NCI-H2227 (cell line): Measurements from ENCODE around the gene KNDC1.

Experiments used
- DNase-seq: peaks from one replicate; lab custom pipeline; 2025; ENCODE audit not compliant: unreplicated experiment; lab: John Stamatoyannopoulos, UW

KNDC1 gene

GRCh38 chr10:133237588-133238465 is 77.8 kb downstream of the KNDC1 start, which contains the start of gene VENTX:
Gene VENTX (plus strand): TSS chr10:133237855. CDS start chr10:133237915, 60 bp downstream.
- DNase-seq: no peak

- no peak for DNase-seq
Observed at GRCh38 chr10:133238466-133238804, 78.4 kb downstream of the KNDC1 start.

- DNase-seq: no peak
Observed at GRCh38 chr10:133239990-133240389, 80.0 kb downstream of the KNDC1 start.

DNA sequence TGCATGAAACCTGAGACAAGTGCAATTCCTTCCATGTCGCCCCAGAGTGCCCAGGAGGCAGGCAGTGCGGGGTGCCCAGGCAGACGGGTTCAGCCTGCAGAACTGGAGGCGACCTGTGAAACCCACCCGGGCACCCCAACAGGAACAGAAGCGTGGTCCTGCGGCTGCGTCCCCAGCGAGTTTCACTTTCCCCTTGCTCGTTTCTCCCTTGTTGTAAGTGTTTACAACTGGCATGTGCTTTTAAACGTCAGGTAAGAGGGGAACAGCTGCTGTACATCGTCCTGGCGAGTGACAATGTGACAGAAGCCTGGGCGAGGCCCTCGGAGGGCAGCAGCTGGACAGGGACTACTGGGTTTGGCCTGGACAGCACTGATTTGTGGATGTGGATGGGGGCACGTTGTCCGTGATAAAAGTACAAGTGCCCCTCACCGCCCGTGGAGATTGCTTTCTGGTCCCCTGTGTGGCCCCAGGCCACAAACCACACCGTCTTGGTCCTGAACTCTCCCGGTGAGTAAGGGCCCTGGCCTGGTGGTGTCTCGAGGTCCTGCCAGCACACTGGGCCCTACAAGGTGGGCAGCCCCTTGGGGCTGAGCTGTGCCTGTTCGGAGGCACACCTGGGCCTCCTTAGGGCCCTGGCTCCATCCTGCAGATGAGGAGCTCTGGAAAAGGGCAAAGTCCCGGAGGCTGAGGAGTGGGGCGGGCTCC is 81.6 kb downstream of the KNDC1 start:
- no peak for DNase-seq

DNA sequence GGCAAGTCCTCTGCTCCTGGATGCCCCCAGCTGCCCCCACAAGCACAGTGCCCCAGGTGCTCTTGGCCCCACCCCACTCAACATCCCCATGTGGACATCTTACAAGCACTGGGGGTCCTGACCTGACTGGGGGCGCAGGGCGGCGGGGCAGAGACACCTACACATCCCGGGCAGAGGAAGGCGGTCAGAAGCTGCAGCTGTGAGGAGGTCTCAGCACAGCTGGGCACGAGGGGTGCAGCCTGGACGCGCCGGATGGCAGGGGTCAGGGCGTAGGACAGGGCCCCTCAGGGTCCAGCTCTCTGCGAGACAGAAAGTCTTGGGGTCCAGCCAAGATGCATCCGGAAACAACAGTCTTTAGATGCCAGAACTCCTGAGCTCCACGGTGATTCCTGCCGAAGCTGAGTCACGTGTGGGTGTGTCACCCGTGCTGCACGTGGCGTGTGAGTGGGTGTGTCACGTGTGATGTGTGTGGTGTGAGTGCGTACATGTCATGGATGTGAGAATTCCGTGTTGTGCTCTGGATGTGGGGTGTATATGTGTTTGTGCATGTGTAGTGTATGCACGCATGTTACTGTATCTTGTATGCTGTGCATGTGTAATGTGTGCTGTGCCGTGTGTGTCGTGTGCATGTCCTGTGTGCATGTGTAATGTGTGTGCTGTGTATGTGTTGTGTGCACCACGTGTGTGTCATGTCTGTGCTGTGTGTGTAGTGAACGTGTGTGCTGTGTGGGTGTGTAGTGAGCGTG is 82.8 kb downstream of the KNDC1 start:
- DNase-seq: no peak

DNA sequence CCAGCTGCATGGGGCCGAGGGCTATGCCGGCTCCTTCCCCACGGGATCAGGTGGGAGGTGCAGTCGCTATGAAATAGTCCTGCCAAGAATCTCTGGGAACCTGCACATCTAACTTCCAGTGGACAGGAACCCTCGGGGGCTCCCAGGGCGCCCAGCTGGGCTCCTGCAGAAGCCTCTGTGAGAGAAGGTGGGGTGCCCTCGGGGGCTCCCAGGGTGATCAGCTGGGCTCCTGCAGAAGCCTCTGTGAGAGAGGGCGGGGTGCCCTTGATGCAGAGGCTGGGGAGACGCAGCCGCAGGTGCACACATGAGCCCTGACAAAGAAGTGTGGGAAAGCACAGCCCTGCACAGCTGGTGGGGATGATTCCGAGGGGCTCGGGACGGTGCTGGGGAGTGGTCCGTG is 83.6 kb downstream of the KNDC1 start:
- no peak for DNase-seq

DNA sequence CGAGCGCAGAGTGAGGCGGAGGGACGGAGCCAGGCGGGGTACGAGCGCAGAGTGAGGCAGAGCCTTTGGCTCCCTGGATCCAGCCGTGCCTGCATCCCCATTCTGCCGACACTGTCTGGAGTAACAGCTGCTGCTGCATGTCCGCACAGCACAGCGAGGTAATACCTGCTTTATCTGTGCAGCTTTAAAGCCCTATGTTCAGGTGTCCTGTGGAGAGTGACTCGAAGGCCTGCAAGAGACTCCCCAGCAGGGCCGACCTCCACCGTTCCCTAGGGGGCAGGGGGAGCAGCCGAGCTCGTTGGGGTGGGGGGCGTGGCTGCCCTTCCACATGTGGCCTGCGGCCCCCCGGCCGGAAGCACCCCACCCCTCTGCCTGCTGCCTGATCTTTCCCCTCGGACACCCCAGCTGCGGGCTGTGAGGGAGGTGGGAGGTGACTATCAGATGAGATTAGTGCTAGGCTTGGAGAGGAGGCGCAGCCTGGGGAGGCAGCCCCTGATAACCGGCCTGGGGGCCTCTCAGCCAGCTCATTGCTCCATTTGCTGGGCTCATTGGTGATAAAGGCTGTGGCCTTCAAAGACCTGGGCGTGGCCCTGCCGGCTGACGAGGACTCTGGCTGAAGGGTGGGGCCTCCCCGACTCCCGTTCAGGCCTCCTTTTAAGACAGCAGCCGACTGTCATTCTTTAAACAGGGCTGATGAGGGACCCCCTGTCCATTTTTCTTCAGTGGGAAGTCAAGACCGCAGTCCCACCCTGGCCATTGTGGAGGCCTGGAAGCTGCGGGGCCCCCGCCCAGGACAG is 85.6 kb downstream of the KNDC1 start:
- DNase-seq: no peak

GRCh38 chr10:133246236-133246626 is 86.2 kb downstream of the KNDC1 start:
- DNase-seq: no peak

DNA sequence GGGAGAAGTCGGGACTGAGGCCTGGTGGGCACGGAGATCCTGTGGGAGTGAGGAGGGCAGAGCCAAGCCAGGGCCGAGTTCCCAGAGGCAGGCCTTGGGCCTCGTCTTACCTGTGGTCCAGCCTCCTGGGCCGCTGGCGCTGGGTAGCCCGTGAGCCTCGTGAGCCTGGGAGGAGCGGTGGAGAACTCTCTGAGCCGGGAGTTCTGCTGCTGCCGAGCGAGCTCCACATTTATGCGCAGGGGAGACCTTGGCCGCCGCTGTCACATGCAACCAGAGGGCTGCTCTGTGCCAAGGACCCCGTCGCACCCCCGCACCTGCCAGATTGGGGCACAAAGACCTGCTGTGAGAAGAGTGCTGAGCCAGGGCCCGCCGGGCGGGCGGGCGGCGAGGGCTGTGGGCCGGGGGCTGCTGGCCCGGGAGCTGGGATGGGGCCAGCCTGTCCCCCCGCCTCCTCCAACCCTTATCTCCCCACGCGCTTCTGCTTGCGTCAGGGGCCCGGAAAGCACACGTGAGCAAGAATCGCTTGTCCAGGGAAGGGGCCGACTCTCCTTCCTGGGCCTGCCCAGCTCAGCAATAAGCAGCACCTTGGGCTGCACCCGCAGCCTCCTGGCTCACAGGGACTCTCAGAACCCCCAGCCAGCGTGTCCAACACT is 87.8 kb downstream of the KNDC1 start:
- DNase-seq: no peak

DNA sequence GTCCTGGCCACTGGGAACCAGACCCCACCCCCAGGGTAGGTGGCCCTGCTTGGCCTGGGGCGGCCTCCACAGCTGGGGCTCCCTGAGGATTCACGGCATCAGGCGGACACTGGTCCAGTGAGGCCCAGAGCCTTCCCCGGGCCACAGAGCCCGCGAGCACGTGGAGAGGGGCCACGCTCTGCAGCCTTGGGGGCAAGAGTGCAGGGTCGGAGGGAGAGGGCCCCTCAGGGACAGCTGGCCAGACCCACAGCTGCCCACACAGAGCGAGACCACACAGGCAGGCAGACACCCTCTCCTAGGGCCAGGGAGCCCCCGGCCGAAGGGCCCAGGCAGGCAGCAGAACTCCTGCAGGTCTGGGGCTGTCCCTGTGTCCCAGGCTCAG is 88.3 kb downstream of the KNDC1 start:
- DNase-seq: no peak

GRCh38 chr10:133249094-133249780 is 89.2 kb downstream of the KNDC1 start:
- DNase-seq: no peak

GRCh38 chr10:133249975-133250754 is 90.1 kb downstream of the KNDC1 start:
- DNase-seq: no peak

DNA sequence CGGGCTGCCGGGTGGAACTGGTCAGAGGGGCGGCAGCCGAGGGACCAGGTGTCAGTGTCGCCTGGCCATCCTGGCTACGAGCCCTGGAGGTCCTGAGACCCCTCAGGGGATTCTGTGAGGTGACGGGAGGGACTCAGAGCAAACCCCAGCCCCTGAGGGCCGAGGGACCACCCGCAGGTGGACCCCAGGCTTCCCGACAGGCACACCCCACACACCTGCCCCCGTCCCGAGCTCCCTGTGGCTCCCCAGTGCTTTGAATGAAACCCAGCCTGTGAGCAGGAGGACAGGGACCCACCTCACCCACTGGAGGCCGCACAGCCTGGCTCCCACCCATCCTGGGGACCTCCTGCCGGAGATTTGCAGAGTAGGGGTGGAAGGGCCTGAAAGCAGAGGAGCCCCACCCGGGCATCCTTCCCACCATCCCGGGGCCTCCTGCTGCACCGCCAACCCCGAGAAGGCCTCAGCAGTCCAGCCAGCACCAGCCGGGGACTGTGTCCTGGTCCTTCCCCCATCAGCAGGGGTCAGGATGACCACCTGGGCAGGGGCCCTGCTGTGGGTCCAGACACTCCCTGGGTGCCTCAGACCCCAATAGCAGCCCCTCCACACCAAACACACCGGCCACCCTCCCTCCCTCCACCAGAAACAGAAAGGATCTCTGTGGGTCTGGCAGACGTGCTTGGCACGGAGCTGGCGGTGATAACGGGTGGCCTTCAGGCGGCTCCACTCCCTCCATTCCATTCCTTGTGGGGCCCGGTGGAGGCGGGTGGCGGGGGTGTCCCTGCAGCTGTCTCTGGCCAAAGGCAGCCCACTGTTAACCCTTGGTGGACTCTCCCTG is 91.6 kb downstream of the KNDC1 start:
- no peak for DNase-seq

GRCh38 chr10:133252223-133252552 is 92.2 kb downstream of the KNDC1 start:
- no peak for DNase-seq

GRCh38 chr10:133253361-133253955 is 93.4 kb downstream of the KNDC1 start:
- no peak for DNase-seq

DNA sequence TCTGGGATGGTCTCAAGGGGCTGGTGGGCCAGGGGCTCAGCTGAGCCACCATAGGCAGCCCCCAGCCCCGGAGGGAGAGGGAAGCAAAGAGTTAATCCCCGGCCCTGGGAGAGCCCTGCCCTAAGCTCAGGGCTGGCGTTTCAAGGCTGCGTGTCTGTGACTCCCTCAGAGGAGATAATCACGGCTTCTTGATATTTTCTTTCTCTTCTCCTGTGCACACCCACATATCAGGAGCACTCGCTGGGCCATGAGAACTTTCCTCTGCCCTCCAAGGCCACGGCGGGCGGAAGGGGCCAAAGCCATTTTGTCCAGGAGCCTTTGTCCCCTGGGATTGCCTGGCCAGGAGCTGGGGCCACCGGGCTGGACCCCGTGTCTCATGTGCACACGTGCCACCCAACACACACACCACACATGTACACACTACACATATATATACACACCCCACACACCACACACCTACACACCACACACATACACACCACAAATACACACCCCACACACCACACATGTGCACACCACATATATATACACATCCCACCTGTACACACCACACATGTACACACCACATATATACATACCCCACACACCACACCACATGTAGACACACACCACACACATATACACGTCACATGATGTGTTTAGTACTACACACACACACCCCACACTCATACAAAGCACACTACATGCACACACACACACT is 94.6 kb downstream of the KNDC1 start:
- no peak for DNase-seq

DNA sequence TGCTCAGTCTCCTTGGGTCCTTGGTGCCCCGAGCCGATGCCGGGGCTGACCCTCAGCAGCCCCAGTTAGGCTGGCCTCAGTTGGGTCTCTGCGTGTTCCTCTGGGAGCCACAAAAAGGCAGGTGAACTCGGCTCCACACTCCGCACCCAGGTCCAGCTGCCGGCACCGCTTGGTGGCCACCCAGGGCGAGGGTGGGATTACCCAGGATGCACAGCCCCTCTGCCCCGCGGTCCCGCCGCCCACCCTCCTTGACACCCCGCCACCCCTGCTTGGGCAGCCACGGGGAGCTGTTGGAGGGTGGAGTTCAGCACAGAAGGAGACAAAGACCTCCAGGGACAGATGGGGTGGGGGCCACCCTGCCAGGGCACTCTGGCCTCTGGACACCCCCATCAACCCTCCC is 95.3 kb downstream of the KNDC1 start:
- no peak for DNase-seq
